Stimulated activated naive CD8-positive, alpha-beta T cell treated with anti-CD3 and anti-CD28 coated beads, Interleukin-15, amount 100 ng/mL, for 72 hours (primary cell): ENCODE data around the gene AMFR.
A peak's percentile ranks its signal among the peaks of the same experiment; 100 is the strongest.
"Not testable (repeated sequence)": the region's sequence is repeated elsewhere in the genome, so short reads cannot be mapped to it uniquely, and the experiment has no call there.

Source experiments
- ATAC-seq: fragments of 150-1000 bp; cut with Tn5 transposase; 2 replicates; pipeline ENCODE4 v1.10.0; 2021; ENCODE audit warnings: mild to moderate bottlenecking, moderate library complexity
- DNase-seq, 2 donors: peaks; one replicate each; pipeline ENCODE4 v3.0.0; 2021 to 2022
- H3K27ac Mint-ChIP-seq, 2 donors: one replicate each; pipeline ENCODE4 v1.8.0; 2022; ENCODE audit warnings: mild to moderate bottlenecking in 2 of 2, mixed read lengths in 2 of 2, moderate library complexity in 2 of 2
- H3K27me3 Mint-ChIP-seq: one replicate; pipeline ENCODE4 v1.8.0; 2022; ENCODE audit warnings: mixed read lengths
- H3K4me1 Mint-ChIP-seq: one replicate; pipeline ENCODE4 v1.8.0; 2022; ENCODE audit warnings: mild to moderate bottlenecking, mixed read lengths
- H3K4me3 Mint-ChIP-seq, 2 donors: one replicate each; pipeline ENCODE4 v1.8.0; 2022; ENCODE audit warnings: mild to moderate bottlenecking in 2 of 2, mixed read lengths in 2 of 2, moderate library complexity in 1 of 2
- H3K9me3 Mint-ChIP-seq, 2 donors: one replicate each; pipeline ENCODE4 v1.8.0; 2022; ENCODE audit warnings: mixed read lengths in 2 of 2

The AMFR gene

GRCh38 chr16:56382901-56383355 lies 42.4 kb downstream of the AMFR start:
- Mint-ChIP-seq H3K4me1 (no peaks in the 10 kb centered on the region), H3K27me3 (no peaks in the 10 kb centered on the region), H3K27ac (no peak overlapping the region), H3K4me3 (no peak overlapping the region), H3K9me3 (peaks cover 37 to 41% of the 10 kb centered on the region in 2 donors)
- ATAC-seq (no peak), DNase-seq (no peak)

DNA sequence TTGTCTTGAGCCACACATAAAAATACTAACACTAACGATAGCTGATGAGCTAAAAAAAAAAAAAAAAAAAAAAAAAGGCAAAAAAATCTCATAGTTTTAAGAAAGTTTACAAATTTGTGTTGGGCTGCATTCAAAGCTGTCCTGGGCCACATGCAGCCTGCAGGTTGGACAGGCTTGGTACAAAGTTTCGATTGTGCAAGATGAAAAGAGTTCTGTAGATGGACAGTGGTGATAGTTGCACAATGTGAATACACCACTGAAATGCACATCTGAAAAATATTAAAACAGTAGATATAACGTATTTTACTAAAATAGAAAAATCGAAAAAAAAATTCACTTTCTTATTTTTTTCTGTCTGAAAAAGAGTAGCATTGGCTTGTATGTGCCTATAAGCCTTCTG lies 42.9 kb downstream of the AMFR start:
- ATAC-seq = no peak
- no peak for DNase-seq
- Mint-ChIP-seq H3K4me3 (no peak overlapping the region), H3K27ac (no peak overlapping the region), H3K4me1 (no peaks in the 10 kb centered on the region), H3K9me3 (peaks cover 37 to 41% of the 10 kb centered on the region in 2 donors), H3K27me3 (no peaks in the 10 kb centered on the region)

DNA sequence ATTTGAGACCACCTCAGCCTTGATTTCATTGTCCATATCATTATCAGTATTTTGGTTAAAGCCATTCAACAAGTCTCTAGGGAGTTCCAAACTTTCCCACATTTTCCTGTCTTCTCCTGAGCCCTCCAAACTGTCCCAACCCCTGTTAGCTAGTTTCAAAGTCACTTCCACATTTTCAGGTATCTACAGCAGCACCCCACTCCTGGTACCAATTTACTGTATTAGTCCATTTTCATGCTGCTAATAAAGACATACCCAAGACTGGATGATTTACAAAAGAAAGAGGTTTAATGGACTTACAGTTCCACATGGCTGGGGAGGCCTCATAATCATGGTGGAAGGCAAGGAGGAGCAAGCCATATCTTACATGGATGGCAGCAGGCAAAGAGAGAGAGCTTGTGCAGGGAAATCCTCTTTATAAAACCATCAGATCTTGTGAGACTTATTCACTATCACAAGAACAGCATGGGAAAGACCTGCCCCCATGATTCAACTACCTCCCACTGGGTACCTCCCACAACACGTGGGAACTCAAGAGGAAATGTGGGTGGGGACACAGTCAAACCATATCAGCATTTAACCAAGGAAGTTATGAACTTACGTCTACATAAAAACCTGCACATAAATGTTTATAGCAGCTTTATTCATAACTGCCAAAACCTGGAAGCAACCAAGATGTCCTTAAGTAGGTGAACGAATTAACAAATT lies 44.4 kb downstream of the AMFR start:
- not testable (repeated sequence) for ATAC-seq, H3K4me1 Mint-ChIP-seq

GRCh38 chr16:56379044-56379443 lies 46.3 kb downstream of the AMFR start:
- not testable (repeated sequence) for H3K4me3 Mint-ChIP-seq, ATAC-seq, H3K27ac Mint-ChIP-seq, H3K27me3 Mint-ChIP-seq, DNase-seq, H3K4me1 Mint-ChIP-seq
- H3K9me3 Mint-ChIP-seq = peaks cover 37 to 38% of the 10 kb centered on the region in 2 donors

More for the DNA sequence above, 44.4 kb downstream of the AMFR start:
- DNase-seq, H3K27me3 Mint-ChIP-seq, H3K4me3 Mint-ChIP-seq: not testable (repeated sequence)
- peak overlapping the region in 1 of 2 donors; percentile 64 for H3K27ac Mint-ChIP-seq
- H3K9me3 Mint-ChIP-seq = peaks cover 37 to 41% of the 10 kb centered on the region in 2 donors

GRCh38 chr16:56375792-56376191 lies 49.6 kb downstream of the AMFR start:
- Mint-ChIP-seq H3K4me1 (peaks cover 23% of the 10 kb centered on the region), H3K9me3 (peaks cover 13 to 16% of the 10 kb centered on the region in 2 donors), H3K27ac (peak overlapping the region in 1 of 2 donors; percentile 28)
- H3K4me3 Mint-ChIP-seq, DNase-seq, H3K27me3 Mint-ChIP-seq, ATAC-seq: not testable (repeated sequence)

- H3K27ac Mint-ChIP-seq = no peak overlapping the region
- peaks cover 23% of the 10 kb centered on the region for H3K4me1 Mint-ChIP-seq
- H3K27me3 Mint-ChIP-seq = no peaks in the 10 kb centered on the region
- DNase-seq (no peak), ATAC-seq (no peak)
- no peak overlapping the region for H3K4me3 Mint-ChIP-seq
- no peaks in the 10 kb centered on the region for H3K9me3 Mint-ChIP-seq
Observed at GRCh38 chr16:56373003-56373402, 52.3 kb downstream of the AMFR start.

DNA sequence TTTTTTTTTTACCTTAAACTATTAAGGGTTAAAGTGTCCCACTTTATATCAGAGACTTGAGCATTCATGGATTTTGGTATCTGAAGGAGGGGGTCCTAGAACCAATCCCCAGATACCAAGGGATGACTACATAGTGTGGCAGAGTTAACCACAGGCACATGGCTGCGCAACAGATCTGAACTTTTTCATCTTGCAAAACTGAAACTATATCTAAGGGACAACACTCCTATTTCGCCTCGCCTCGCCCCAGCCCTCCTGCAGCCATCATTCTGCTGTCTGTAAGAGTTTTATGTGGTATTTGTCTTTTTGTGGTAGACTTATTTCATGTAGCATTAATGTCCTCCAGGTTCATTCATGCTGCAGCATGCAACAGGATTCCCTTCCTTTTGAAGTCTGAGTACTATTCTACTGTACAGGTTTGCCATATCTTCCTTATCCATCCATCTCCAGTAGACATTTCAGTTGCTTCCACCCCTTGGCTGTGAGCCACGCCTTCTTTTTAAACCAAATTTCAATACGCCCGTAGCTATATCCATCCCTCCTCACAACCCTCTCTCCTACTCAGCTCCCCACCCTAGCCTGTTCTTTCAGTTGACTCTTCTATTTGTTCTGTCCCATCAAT lies 53.2 kb downstream of the AMFR start:
- ATAC-seq = peak; percentile 89

DNA sequence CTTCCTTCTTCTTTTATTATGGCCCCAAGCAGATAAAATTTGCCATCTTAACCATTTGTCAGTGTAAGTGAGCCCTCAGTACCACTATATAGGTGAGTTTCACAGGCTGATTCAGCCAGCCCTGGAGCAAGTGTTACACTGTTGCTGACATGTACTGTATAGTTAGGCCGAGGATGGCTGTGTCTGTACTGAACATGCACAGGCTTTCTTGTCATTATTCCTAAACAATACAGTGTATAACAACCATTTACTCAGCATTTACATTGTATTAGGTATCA lies 53.7 kb downstream of the AMFR start:
- peaks cover 23% of the 10 kb centered on the region for H3K4me1 Mint-ChIP-seq
- no peak overlapping the region for H3K4me3 Mint-ChIP-seq
- ATAC-seq = no peak
- no peak overlapping the region for H3K27ac Mint-ChIP-seq
- H3K9me3 Mint-ChIP-seq = no peaks in the 10 kb centered on the region
- H3K27me3 Mint-ChIP-seq = no peaks in the 10 kb centered on the region
- no peak for DNase-seq

More for the DNA sequence above, 53.2 kb downstream of the AMFR start:
- no peaks in the 10 kb centered on the region for H3K9me3 Mint-ChIP-seq
- peaks cover 23% of the 10 kb centered on the region for H3K4me1 Mint-ChIP-seq
- no peak for DNase-seq
- H3K4me3 Mint-ChIP-seq = peak overlapping the region; percentile 2 to 27
- peak overlapping the region in 1 of 2 donors; percentile 19 for H3K27ac Mint-ChIP-seq
- no peaks in the 10 kb centered on the region for H3K27me3 Mint-ChIP-seq

GRCh38 chr16:56370875-56371659 lies 54.3 kb downstream of the AMFR start:
- H3K27ac Mint-ChIP-seq = no peak overlapping the region
- ATAC-seq = no peak
- DNase-seq = no peak
- H3K4me3 Mint-ChIP-seq = no peak overlapping the region
- peaks cover 23% of the 10 kb centered on the region for H3K4me1 Mint-ChIP-seq
- H3K9me3 Mint-ChIP-seq = no peaks in the 10 kb centered on the region
- H3K27me3 Mint-ChIP-seq = no peaks in the 10 kb centered on the region

DNA sequence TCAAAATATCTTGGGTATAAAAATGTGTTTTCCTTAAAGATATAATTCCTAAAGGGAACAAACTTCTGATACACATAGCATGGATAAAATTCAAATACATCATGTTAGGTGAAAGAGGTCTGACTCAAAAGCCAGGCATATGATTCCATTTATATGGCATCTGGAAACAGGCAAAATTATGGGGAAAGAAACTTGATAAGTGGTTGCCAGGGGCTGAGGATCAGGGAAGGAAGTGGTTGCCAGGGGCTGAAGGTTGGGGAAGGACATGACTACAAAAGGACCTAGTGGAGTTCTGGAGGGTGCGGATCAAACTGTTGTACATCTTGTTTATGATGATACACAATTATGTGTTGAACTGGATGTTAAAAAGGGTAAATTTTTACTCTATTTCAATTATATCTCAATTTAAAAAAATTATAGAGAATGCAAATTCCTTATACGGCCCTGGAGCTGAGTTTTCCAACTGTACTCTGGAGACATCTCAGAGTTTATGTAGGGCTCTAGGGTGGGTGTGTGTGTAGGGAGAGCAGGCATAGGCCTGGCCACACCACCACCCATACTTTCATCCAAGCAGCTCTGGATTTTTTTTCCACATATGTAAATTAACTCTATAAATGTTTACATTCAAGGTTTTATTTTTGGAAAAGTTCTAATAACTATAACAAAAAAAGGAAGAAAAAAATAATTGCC lies 55.0 kb downstream of the AMFR start:
- H3K27me3 Mint-ChIP-seq = no peaks in the 10 kb centered on the region
- ATAC-seq (no peak), DNase-seq (no peak)
- H3K4me1 Mint-ChIP-seq = peaks cover 23% of the 10 kb centered on the region
- H3K27ac Mint-ChIP-seq = no peak overlapping the region
- no peaks in the 10 kb centered on the region for H3K9me3 Mint-ChIP-seq
- no peak overlapping the region for H3K4me3 Mint-ChIP-seq

DNA sequence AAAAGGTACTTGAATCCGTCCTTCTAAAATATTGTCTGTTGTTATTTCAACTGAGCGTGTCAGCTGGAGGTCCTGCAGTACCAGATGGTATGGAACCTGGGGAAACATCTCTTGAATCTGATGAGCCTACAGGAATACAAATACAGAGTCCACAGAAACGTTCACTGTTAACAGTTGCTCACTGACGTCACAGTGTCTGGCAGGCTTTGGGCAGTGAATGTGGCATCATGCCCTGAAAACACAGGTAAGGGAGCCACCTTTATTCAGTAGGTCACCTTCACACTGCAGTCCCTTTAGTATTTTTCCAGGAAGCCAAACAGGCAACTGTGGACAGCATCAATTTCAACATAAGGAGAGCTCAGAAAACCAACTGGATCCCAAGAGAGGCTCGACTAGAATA lies 56.1 kb downstream of the AMFR start:
- H3K27ac Mint-ChIP-seq = no peak overlapping the region
- peaks cover 23% of the 10 kb centered on the region for H3K4me1 Mint-ChIP-seq
- H3K9me3 Mint-ChIP-seq = no peaks in the 10 kb centered on the region
- no peak for DNase-seq
- no peaks in the 10 kb centered on the region for H3K27me3 Mint-ChIP-seq
- no peak for ATAC-seq
- H3K4me3 Mint-ChIP-seq = no peak overlapping the region

GRCh38 chr16:56368545-56368944 lies 56.8 kb downstream of the AMFR start:
- no peaks in the 10 kb centered on the region for H3K27me3 Mint-ChIP-seq
- no peak for DNase-seq
- no peak overlapping the region for H3K4me3 Mint-ChIP-seq
- ATAC-seq = no peak
- H3K27ac Mint-ChIP-seq = no peak overlapping the region
- peaks cover 22% of the 10 kb centered on the region for H3K4me1 Mint-ChIP-seq
- H3K9me3 Mint-ChIP-seq = no peaks in the 10 kb centered on the region

- Mint-ChIP-seq H3K9me3 (no peaks in the 10 kb centered on the region), H3K27ac (peak overlapping the region in 1 of 2 donors; percentile 43), H3K4me1 (peaks cover 17% of the 10 kb centered on the region), H3K27me3 (no peaks in the 10 kb centered on the region), H3K4me3 (no peak overlapping the region)
- no peak for DNase-seq
- no peak for ATAC-seq
Observed at GRCh38 chr16:56367764-56368163, 57.6 kb downstream of the AMFR start.

DNA sequence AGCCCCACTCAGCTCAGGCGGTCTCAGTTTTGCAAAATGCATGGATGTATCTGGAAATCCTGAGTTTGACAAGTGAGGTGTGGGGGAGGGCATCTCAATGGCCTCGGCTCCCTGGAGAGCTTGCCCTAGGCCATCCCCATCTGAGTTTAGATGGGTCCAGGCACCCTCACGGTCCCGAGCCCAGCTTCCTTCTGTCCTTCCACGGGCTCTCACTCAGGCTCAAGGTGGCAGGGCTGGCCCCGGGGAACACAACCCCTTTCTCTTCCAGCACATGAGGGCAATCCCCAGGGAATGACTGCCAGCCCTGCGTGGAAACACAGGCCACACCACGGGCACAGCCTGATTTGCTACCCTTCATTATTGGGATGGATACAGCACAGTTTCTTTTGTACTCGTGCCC lies 58.4 kb downstream of the AMFR start:
- H3K27ac Mint-ChIP-seq = peak overlapping the region in 1 of 2 donors; percentile 43
- no peak overlapping the region for H3K4me3 Mint-ChIP-seq
- ATAC-seq = no peak

DNA sequence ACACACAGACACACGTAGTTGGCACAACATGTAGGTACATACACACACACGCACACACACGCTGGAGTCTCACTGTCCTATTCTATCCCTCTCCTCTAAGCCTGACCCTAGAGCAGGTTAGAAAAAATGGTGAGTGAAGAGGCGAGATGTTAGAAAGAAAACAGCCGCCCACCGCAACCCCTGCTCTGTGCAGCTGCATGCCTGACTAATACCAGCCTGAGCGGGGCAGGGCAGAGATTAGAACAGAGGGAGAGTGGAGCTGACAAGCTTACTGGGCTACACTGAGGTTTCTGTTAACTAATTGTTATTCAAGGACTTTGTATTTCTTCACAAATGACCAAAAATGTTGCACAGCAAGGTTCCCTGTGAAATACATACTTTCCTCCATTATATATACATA lies 59.8 kb downstream of the AMFR start:
- no peak for DNase-seq
- no peak for ATAC-seq
- no peak overlapping the region for H3K4me3 Mint-ChIP-seq
- H3K27ac Mint-ChIP-seq = no peak overlapping the region
- H3K9me3 Mint-ChIP-seq = no peaks in the 10 kb centered on the region
- peaks cover 4% of the 10 kb centered on the region for H3K4me1 Mint-ChIP-seq
- no peaks in the 10 kb centered on the region for H3K27me3 Mint-ChIP-seq

More for the DNA sequence above, 58.4 kb downstream of the AMFR start:
- DNase-seq = no peak
- Mint-ChIP-seq H3K9me3 (no peaks in the 10 kb centered on the region), H3K27me3 (no peaks in the 10 kb centered on the region), H3K4me1 (peaks cover 8% of the 10 kb centered on the region)
